Astrocyte (in vitro differentiated cells and primary cell): ENCODE data around the gene TOMM6. TPM values are rescaled to one million over a fixed set of nuclear protein-coding genes. Genes with fewer than 3 reads are reported as not detected.

Experiments
- DNase-seq: peaks from one replicate; pipeline ENCODE4 v3.0.0-alpha.2; 2010; ENCODE audit warnings: low read depth
- FAIRE-seq: peaks from 2 replicates; lab custom pipeline; 2011; peaks lifted over from hg19 to GRCh38; lab: Jason Lieb, UNC
- H2AFZ ChIP-seq: 2 replicates; pipeline ENCODE4 v1.6.0; 2012; ENCODE audit warnings: low read depth, low read length, inconsistent platforms
- H3K27ac ChIP-seq: 2 replicates; pipeline ENCODE4 v1.5.1; 2011; ENCODE audit warnings: low read depth, low read length, inconsistent platforms
- H3K27me3 ChIP-seq: 2 replicates; pipeline ENCODE4 v1.6.0; 2011; ENCODE audit warnings: low read length, inconsistent platforms; ENCODE audit not compliant: insufficient read depth
- H3K36me3 ChIP-seq: 2 replicates; pipeline ENCODE4 v1.5.1; 2011; ENCODE audit warnings: low read length, inconsistent platforms; ENCODE audit not compliant: insufficient read depth
- H3K4me1 ChIP-seq: 2 replicates; pipeline ENCODE4 v1.5.1; 2011; ENCODE audit warnings: low read length, inconsistent platforms; ENCODE audit not compliant: insufficient read depth
- H3K4me2 ChIP-seq: 2 replicates; pipeline ENCODE4 v1.6.0; 2012; ENCODE audit warnings: low read length, inconsistent platforms
- H3K4me3 ChIP-seq: 2 replicates; pipeline ENCODE4 v1.5.1; 2011; ENCODE audit warnings: low read depth, mild to moderate bottlenecking, low read length, inconsistent platforms; ENCODE audit not compliant: insufficient read depth
- H3K79me2 ChIP-seq: 2 replicates; pipeline ENCODE4 v1.6.0; 2012; ENCODE audit warnings: mild to moderate bottlenecking, low read length, inconsistent platforms; ENCODE audit not compliant: insufficient read depth
- H3K9ac ChIP-seq: 2 replicates; pipeline ENCODE4 v1.6.0; 2012; ENCODE audit warnings: mild to moderate bottlenecking, low read length, inconsistent platforms
- H3K9me3 ChIP-seq: 2 replicates; pipeline ENCODE4 v1.5.1; 2012; ENCODE audit warnings: low read depth, mild to moderate bottlenecking, low read length, inconsistent platforms; ENCODE audit not compliant: insufficient read depth
- H4K20me1 ChIP-seq: 2 replicates; pipeline ENCODE4 v1.6.0; 2012; ENCODE audit warnings: low read length, inconsistent platforms; ENCODE audit not compliant: insufficient read depth
- H3K27ac Mint-ChIP-seq: one replicate; pipeline ENCODE4 v1.8.0; 2021; ENCODE audit warnings: mild to moderate bottlenecking, mixed read lengths; ENCODE audit not compliant: unreplicated experiment
- H3K27me3 Mint-ChIP-seq: one replicate; pipeline ENCODE4 v1.8.0; 2021; ENCODE audit warnings: low read depth, mixed read lengths; ENCODE audit not compliant: unreplicated experiment
- H3K36me3 Mint-ChIP-seq: one replicate; pipeline ENCODE4 v1.8.0; 2021; ENCODE audit warnings: low read depth, mixed read lengths; ENCODE audit not compliant: unreplicated experiment
- H3K4me1 Mint-ChIP-seq: one replicate; pipeline ENCODE4 v1.8.0; 2021; ENCODE audit warnings: low read depth, mixed read lengths; ENCODE audit not compliant: unreplicated experiment
- H3K4me3 Mint-ChIP-seq: one replicate; pipeline ENCODE4 v1.8.0; 2021; ENCODE audit warnings: mild to moderate bottlenecking, moderate library complexity, mixed read lengths; ENCODE audit not compliant: unreplicated experiment
- H3K9me3 Mint-ChIP-seq: one replicate; pipeline ENCODE4 v1.8.0; 2021; ENCODE audit warnings: mild to moderate bottlenecking, mixed read lengths; ENCODE audit not compliant: unreplicated experiment
- EZH2 ChIP-seq: IDR thresholded peaks from 2 replicates; pipeline ENCODE4 v1.6.1; 2012; ENCODE audit warnings: mild to moderate bottlenecking, low read length, inconsistent platforms; ENCODE audit not compliant: insufficient read depth
- total RNA-seq: library from RNA; stranded (reverse); gene quantifications from 2 replicates; pipeline ENCODE4 v1.2.1, GENCODE V29; 2021
- TF ChIP-seq, protein P1 (sequence below): IDR thresholded peaks from 2 replicates; pipeline ENCODE4 v1.5.1; 2011; ENCODE audit warnings: low read depth, mild to moderate bottlenecking, inconsistent platforms, low read length, moderate library complexity; ENCODE audit not compliant: insufficient read depth

TOMM6 gene
- total RNA-seq, 1 donor from 2014 or later, result 159 TPM

DNA sequence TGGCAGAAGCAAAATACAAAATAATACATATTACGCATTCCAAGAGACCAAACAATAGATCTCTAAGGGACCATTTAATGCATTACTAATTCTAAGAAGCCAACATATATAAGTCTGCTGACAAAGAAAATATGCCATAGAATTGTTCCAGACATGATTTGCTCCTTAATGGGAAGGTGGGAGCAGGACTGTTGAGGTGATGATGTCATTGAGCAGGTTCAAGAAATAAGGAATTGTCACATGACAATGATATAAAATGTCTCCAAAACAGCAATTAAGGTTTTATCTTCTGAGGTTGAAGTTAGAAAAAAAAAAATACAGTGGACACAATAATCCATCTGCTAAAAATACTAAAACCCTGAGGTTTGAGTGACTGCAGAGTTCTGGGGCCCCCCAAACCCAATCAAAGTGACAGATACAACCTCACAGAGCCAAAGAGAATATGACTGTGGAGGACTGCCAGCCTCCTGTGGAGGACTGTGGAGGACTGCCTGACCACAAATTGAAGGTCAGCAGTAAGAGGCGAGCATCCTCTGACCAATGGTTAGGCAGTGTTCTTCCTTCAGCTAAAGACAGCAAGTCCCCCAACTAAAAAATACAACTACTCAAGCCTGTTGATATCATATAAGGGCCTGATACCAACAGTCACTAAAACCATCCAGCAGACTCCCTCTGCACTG lies 39.0 kb downstream of the TOMM6 start:
- FAIRE-seq (no peak), DNase-seq (no peak)
- no peak for TF ChIP-seq EZH2
- TF ChIP-seq, protein P1, sequence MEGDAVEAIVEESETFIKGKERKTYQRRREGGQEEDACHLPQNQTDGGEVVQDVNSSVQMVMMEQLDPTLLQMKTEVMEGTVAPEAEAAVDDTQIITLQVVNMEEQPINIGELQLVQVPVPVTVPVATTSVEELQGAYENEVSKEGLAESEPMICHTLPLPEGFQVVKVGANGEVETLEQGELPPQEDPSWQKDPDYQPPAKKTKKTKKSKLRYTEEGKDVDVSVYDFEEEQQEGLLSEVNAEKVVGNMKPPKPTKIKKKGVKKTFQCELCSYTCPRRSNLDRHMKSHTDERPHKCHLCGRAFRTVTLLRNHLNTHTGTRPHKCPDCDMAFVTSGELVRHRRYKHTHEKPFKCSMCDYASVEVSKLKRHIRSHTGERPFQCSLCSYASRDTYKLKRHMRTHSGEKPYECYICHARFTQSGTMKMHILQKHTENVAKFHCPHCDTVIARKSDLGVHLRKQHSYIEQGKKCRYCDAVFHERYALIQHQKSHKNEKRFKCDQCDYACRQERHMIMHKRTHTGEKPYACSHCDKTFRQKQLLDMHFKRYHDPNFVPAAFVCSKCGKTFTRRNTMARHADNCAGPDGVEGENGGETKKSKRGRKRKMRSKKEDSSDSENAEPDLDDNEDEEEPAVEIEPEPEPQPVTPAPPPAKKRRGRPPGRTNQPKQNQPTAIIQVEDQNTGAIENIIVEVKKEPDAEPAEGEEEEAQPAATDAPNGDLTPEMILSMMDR, result no peak
- Histone ChIP-seq H2AFZ (no peak overlapping the region), H3K36me3 (no peaks in the 10 kb centered on the region), H4K20me1 (no peaks in the 10 kb centered on the region), H3K4me3 (no peak overlapping the region), H3K4me1 (peaks cover 7% of the 10 kb centered on the region), H3K79me2 (no peaks in the 10 kb centered on the region), H3K9me3 (no peaks in the 10 kb centered on the region), H3K27ac (no peak overlapping the region), H3K9ac (no peak overlapping the region), H3K27me3 (no peaks in the 10 kb centered on the region), H3K4me2 (no peak overlapping the region)
- no peaks in the 10 kb centered on the region for H3K36me3 Mint-ChIP-seq
- peaks cover 14% of the 10 kb centered on the region for H3K4me1 Mint-ChIP-seq
- H3K27me3 Mint-ChIP-seq, result no peaks in the 10 kb centered on the region
- no peaks in the 10 kb centered on the region for H3K9me3 Mint-ChIP-seq
- H3K4me3 Mint-ChIP-seq, result no peak overlapping the region
- H3K27ac Mint-ChIP-seq, result no peak overlapping the region

DNA sequence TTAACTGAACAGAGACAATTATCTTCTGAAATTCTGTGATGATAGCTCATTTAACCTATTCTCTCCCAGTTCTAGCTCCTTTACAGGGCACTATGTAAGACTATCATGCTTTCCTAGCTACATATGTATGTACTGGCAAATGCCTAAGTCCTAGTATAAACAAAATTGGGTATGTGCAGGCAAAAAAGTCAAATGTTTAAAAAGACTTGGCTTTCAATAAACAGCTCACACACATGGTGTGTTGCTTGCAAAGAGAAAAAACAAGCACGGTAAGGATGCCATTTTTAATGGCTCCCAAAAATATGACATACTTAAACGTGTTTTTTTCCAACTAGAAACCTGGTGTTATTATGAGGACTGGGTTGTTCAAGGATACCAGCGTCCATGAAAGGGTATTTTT lies 44.8 kb downstream of the TOMM6 start:
- Histone ChIP-seq H3K9me3 (no peaks in the 10 kb centered on the region), H3K9ac (no peak overlapping the region), H3K79me2 (no peaks in the 10 kb centered on the region), H3K27me3 (no peaks in the 10 kb centered on the region), H3K27ac (no peak overlapping the region), H3K36me3 (no peaks in the 10 kb centered on the region), H4K20me1 (no peaks in the 10 kb centered on the region), H2AFZ (no peak overlapping the region), H3K4me1 (no peaks in the 10 kb centered on the region), H3K4me2 (no peak overlapping the region), H3K4me3 (no peak overlapping the region)
- Mint-ChIP-seq H3K36me3 (no peaks in the 10 kb centered on the region), H3K27me3 (no peaks in the 10 kb centered on the region), H3K9me3 (peaks cover 2% of the 10 kb centered on the region), H3K4me3 (no peak overlapping the region), H3K4me1 (peaks cover 15% of the 10 kb centered on the region), H3K27ac (no peak overlapping the region)
- DNase-seq, result no peak
- TF ChIP-seq, protein P1, result no peak
- no peak for TF ChIP-seq EZH2
- no peak for FAIRE-seq

DNA sequence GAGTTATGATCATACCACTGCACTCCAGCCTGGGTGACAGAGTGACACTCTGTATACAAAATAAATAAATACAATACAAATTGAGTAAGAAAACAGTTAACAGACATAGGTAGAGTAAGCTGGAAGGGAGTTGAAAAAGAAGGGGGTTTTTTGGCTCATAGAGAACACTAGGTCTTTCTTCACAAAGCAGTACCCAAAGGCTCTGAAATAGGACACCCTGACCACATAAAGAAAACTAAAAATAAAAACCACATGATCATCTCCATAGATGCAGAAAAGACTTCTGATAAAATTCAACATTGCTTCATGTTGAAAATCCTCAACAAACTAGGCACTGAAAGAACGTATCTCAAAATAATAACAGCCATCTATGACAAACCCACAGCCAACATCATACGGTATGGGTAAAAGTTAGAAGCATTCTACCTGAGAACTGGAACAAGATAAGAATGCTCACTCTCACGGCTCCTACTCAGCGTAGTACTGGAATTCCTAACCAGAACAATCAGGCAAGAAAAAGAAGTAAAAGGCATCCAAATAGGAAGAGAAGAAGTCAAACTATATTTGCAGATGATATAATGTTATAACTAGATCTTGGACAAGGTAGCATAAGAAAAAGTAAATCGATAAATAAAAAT lies 48.6 kb downstream of the TOMM6 start:
- Histone ChIP-seq H3K79me2 (no peaks in the 10 kb centered on the region), H3K27ac (no peak overlapping the region), H3K9me3 (no peaks in the 10 kb centered on the region), H4K20me1 (no peaks in the 10 kb centered on the region), H3K27me3 (no peaks in the 10 kb centered on the region), H3K4me3 (no peak overlapping the region), H3K9ac (no peak overlapping the region), H2AFZ (no peak overlapping the region), H3K4me2 (peak overlapping the region; percentile 10), H3K4me1 (no peaks in the 10 kb centered on the region), H3K36me3 (no peaks in the 10 kb centered on the region)
- peaks cover 2% of the 10 kb centered on the region for H3K9me3 Mint-ChIP-seq
- DNase-seq, result no peak
- FAIRE-seq, result peak; percentile 60
- H3K4me3 Mint-ChIP-seq, result no peak overlapping the region
- no peaks in the 10 kb centered on the region for H3K27me3 Mint-ChIP-seq
- H3K4me1 Mint-ChIP-seq, result peaks cover 15% of the 10 kb centered on the region
- no peak overlapping the region for H3K27ac Mint-ChIP-seq
- no peak for TF ChIP-seq EZH2
- TF ChIP-seq, protein P1, result no peak
- H3K36me3 Mint-ChIP-seq, result no peaks in the 10 kb centered on the region
